Measurements from ENCODE around the gene GYS1. TPM values are rescaled to one million over a fixed set of nuclear protein-coding genes. Genes with fewer than 3 reads are reported as not detected.
"Not testable (repeated sequence)": the region's sequence is repeated elsewhere in the genome, so short reads cannot be mapped to it uniquely, and the experiment has no call there.

The GYS1 gene
- total RNA-seq, 1 experiment from 2014 or later, result 29.7 TPM

DNA sequence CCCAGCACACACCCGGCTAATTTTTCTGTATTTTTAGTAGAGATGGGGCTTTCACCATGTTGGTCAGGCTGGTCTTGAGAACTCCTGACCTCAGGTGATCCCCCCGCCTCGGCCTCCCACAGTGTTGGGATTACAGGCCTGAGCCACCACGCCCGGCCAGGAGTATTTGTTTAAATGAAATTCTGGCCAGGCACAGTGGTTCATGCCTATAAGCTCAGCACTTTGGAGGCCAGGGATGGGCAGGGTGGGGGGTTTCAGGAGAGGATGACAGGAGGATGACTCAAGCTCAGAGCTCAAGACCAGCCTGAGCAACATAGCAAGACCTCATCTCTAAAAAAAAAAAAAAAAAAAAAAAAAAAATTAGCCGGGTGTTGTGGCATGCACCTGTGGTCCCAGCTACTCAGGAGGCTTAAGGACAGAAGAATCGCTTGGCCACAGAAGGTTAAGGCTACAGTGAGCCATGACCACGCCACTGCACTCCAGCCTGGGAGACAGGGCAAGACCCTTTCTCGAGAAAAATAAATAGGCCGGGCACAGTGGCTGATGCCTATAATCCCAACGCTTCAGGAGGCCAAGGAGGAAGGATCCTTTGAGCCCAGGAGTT, 67.8 kb downstream of the GYS1 start:
- peak; percentile 28 for DNase-seq (ENCODE audit: unreplicated experiment)
- CTCF ChIA-PET, result interaction anchor here (1.4 kb wide), 1 partner anchor 9 kb away, joined by 4 read pairs; no protein-coding TSS in a partner anchor
- intact Hi-C loops (cut with micrococcal nuclease), result no loop called here
- Mint-ChIP-seq H3K9me3 (ENCODE audit: unreplicated experiment) (no peaks in the 10 kb centered on the region), H3K4me3 (ENCODE audit: unreplicated experiment) (no peak overlapping the region), H3K27ac (ENCODE audit: low read depth, unreplicated experiment) (no peak overlapping the region), H3K36me3 (ENCODE audit: insufficient read depth, unreplicated experiment) (peaks cover 6% of the 10 kb centered on the region), H3K4me1 (ENCODE audit: insufficient read depth, unreplicated experiment) (no peaks in the 10 kb centered on the region), H3K27me3 (ENCODE audit: insufficient read depth, unreplicated experiment) (no peaks in the 10 kb centered on the region)
- POLR2A ChIA-PET, result interaction anchor here (0.8 to 2.9 kb wide), 4 partner anchors 11 to 53 kb away, joined by 3 to 14 read pairs (median 5); partner anchors contain the start of genes NUCB1 and PPP1R15A
- TF ChIP-seq CTCF (IDR thresholded peaks at IDR 0.05; ENCODE audit: unreplicated experiment), result no peak
- BruUV-seq (replicated peaks), result no TSS peak

GRCh38 chr19:48922548-48923490, 70.3 kb downstream of the GYS1 start:
- H3K9me3 Mint-ChIP-seq (ENCODE audit: unreplicated experiment), result no peaks in the 10 kb centered on the region
- H3K4me3 Mint-ChIP-seq (ENCODE audit: unreplicated experiment), result no peak overlapping the region

DNA sequence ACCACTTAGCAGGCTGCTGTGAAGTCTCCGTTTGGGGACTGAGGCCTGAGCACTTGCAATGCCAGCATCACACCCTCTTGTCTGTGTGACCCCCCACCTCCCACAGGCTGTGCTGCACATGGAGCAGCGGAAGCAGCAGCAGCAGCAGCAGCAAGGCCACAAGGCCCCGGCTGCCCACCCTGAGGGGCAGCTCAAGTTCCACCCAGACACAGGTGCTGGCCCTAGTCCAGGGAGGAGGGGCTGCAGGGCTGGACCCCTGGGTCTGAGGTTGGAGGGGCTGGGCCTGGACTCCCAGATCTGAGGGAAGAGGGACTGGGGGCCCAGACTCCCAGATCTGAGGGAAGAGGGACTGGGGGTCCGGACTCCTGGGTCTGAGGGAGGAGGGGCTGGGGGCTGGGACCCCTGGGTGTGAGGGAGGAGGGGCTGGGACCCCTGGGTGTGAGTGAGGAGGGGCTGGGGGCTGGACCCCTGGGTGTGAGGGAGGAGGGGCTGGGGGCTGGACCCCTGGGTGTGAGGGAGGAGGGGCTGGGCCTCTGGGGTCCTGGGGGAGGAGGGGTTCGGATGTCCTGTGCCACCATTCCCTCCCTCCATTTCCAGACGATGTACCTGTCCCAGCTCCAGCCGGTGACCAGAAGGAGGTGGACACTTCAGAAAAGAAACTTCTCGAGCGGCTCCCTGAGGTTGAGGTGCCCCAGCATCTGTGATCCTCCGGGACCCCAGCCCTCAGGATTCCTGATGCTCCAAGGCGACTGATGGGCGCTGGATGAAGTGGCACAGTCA, 71.2 kb downstream of the GYS1 start:
- POLR2A ChIA-PET, result no interaction called here
- Mint-ChIP-seq H3K9me3 (ENCODE audit: unreplicated experiment) (no peaks in the 10 kb centered on the region), H3K4me3 (ENCODE audit: unreplicated experiment) (no peak overlapping the region), H3K4me1 (ENCODE audit: insufficient read depth, unreplicated experiment) (no peaks in the 10 kb centered on the region), H3K27ac (ENCODE audit: low read depth, unreplicated experiment) (no peak overlapping the region), H3K27me3 (ENCODE audit: insufficient read depth, unreplicated experiment) (no peaks in the 10 kb centered on the region), H3K36me3 (ENCODE audit: insufficient read depth, unreplicated experiment) (peaks cover 10% of the 10 kb centered on the region)
- CTCF ChIA-PET, result no interaction called here
- BruUV-seq (replicated peaks), result no TSS peak
- no peak for TF ChIP-seq CTCF (IDR thresholded peaks at IDR 0.05; ENCODE audit: unreplicated experiment)
- DNase-seq (ENCODE audit: unreplicated experiment), result no peak
- intact Hi-C loops (cut with micrococcal nuclease), result no loop called here

More at GRCh38 chr19:48922548-48923490, 70.3 kb downstream of the GYS1 start:
- Mint-ChIP-seq H3K27me3 (ENCODE audit: insufficient read depth, unreplicated experiment) (no peaks in the 10 kb centered on the region), H3K36me3 (ENCODE audit: insufficient read depth, unreplicated experiment) (peaks cover 7% of the 10 kb centered on the region), H3K4me1 (ENCODE audit: insufficient read depth, unreplicated experiment) (no peaks in the 10 kb centered on the region), H3K27ac (ENCODE audit: low read depth, unreplicated experiment) (no peak overlapping the region)
- DNase-seq (ENCODE audit: unreplicated experiment), result no peak
- POLR2A ChIA-PET, result no interaction called here
- CTCF ChIA-PET, result no interaction called here
- BruUV-seq (replicated peaks), result TSS peak; percentile 75
- intact Hi-C loops (cut with micrococcal nuclease), result no loop called here
- TF ChIP-seq CTCF (IDR thresholded peaks at IDR 0.05; ENCODE audit: unreplicated experiment), result no peak

DNA sequence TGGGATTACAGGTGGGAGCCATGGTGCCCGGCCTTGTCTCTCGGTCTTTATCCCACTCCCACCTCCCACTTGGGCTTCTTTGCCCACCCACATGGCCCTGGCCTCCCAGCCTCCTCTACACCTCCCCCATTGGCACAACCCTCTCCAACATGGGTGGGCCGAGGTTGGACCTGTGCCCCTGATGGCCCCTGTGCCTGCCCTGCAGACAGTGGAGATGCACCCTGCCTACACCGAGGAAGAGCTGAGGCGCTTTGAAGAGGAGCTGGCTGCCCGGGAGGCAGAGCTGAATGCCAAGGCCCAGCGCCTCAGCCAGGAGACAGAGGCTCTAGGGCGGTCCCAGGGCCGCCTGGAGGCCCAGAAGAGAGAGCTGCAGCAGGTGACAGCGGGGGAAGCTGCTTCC, 72.2 kb downstream of the GYS1 start:
- peaks cover 18% of the 10 kb centered on the region for H3K36me3 Mint-ChIP-seq (ENCODE audit: insufficient read depth, unreplicated experiment)

GRCh38 chr19:48919271-48919670, 73.8 kb downstream of the GYS1 start:
- POLR2A ChIA-PET, result interaction anchor here (0.6 to 1.7 kb wide), 3 partner anchors 14 to 47 kb away, joined by 4 to 5 read pairs (median 5); partner anchors contain the start of genes NUCB1 and PPP1R15A
- H3K4me3 Mint-ChIP-seq (ENCODE audit: unreplicated experiment); BruUV-seq (replicated peaks); DNase-seq (ENCODE audit: unreplicated experiment); H3K4me1 Mint-ChIP-seq (ENCODE audit: insufficient read depth, unreplicated experiment); H3K27ac Mint-ChIP-seq (ENCODE audit: low read depth, unreplicated experiment); H3K27me3 Mint-ChIP-seq (ENCODE audit: insufficient read depth, unreplicated experiment); intact Hi-C loops (cut with micrococcal nuclease); H3K9me3 Mint-ChIP-seq (ENCODE audit: unreplicated experiment): not testable (repeated sequence)
- CTCF ChIA-PET, result interaction anchor here (1.8 kb wide), 1 partner anchor 14 kb away, joined by 5 read pairs; the partner anchor contains the start of gene DHDH
- H3K36me3 Mint-ChIP-seq (ENCODE audit: insufficient read depth, unreplicated experiment), result peaks cover 22% of the 10 kb centered on the region

More for the DNA sequence above, 72.2 kb downstream of the GYS1 start:
- no peak for DNase-seq (ENCODE audit: unreplicated experiment)
- no TSS peak for BruUV-seq (replicated peaks)
- Mint-ChIP-seq H3K27ac (ENCODE audit: low read depth, unreplicated experiment) (no peak overlapping the region), H3K9me3 (ENCODE audit: unreplicated experiment) (no peaks in the 10 kb centered on the region), H3K27me3 (ENCODE audit: insufficient read depth, unreplicated experiment) (no peaks in the 10 kb centered on the region), H3K4me3 (ENCODE audit: unreplicated experiment) (no peak overlapping the region), H3K4me1 (ENCODE audit: insufficient read depth, unreplicated experiment) (no peaks in the 10 kb centered on the region)
- ChIA-PET POLR2A (no interaction called here), CTCF (no interaction called here)
- TF ChIP-seq CTCF (IDR thresholded peaks at IDR 0.05; ENCODE audit: unreplicated experiment), result no peak
- intact Hi-C loops (cut with micrococcal nuclease), result no loop called here
